Measurements from ENCODE around the gene SRSF5. TPM values are rescaled to one million over a fixed set of nuclear protein-coding genes. Genes with fewer than 3 reads are reported as not detected.

The SRSF5 gene
- total and polyA plus RNA-seq, 2 donors = 315 to 589 TPM

DNA sequence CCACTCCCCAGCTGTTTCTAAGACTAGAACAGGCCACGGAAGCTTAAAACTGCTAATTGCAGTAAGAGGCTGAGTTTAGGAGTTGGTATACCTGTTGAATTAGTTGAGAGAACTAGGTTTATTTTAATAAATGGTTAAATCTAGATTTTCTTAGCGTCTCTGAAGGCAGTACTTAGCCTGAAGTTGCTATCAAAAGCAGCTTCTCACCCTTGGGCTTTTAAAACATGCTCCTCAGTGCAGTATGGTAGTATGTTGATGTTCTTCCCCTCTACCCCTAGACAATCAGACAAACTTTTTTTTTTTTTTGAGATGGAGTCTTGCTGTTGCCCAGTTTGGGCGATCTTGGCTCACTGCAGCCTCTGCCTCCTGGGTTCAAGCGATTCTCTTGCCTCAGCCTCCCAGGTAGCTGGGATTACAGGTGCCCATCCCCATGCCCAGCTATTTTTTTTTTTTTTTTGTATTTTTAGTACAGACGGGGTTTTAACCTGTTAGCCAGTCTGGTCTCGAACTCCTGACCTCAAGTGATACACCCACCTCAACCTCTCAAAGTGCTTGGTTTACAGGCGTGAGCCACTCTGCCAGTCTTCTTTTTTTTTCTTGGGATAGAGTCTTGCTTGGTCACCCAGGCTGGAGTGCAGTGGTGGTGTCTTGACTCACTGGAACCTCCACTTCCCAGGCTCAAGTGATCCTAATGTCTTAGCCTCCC lies 6.8 kb downstream of the SRSF5 start:
- no peak for DNase-seq (ENCODE audit: low read depth in 6 of 9, low spot score in 9 of 9)
- Histone ChIP-seq H3K4me1 (ENCODE audit: control insufficient read depth in 2 of 2, insufficient read depth in 2 of 2, low read length in 2 of 2) (peaks cover 13 to 14% of the 10 kb centered on the region in 2 donors), H3K9me3 (ENCODE audit: control insufficient read depth in 2 of 2, insufficient read depth in 1 of 2, low read length in 1 of 2) (no peaks in the 10 kb centered on the region), H3K27me3 (ENCODE audit: control insufficient read depth in 2 of 2, insufficient read depth in 1 of 2, low read length in 1 of 2) (no peaks in the 10 kb centered on the region), H3K4me3 (ENCODE audit: low read length in 2 of 2) (no peak overlapping the region), H3K27ac (ENCODE audit: low read depth in 1 of 2, low read length in 1 of 2) (no peak overlapping the region), H3K36me3 (ENCODE audit: control insufficient read depth in 2 of 2, insufficient read depth in 2 of 2, low read length in 1 of 2) (peaks cover 63 to 92% of the 10 kb centered on the region in 2 donors)
- WGBS = 98% methylated on average over 7 of the region's 7 CpGs

DNA sequence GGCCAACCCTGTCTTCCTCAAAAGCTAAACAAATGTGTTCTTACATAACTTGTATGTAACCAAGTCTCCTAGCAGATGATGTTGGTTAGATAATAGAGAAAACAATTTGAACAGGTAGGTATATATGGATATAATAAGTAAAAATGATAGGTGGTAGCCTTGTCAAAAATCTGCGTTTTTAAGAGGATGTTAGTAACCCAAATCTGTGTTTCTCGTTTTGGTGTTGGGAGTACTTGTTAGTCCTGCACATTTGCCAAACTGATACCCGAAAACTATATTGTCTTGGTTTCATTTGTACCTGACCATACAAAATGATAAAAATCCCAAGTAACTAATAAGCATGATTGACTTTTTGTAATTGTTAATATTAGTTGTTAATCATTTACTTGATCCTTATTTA lies 8.1 kb downstream of the SRSF5 start:
- no peaks in the 10 kb centered on the region for H3K9me3 ChIP-seq (ENCODE audit: control insufficient read depth in 2 of 2, insufficient read depth in 1 of 2, low read length in 1 of 2)
- H3K27ac ChIP-seq (ENCODE audit: low read depth in 1 of 2, low read length in 1 of 2) = no peak overlapping the region
- peaks cover 5 to 10% of the 10 kb centered on the region in 2 donors for H3K4me1 ChIP-seq (ENCODE audit: control insufficient read depth in 2 of 2, insufficient read depth in 2 of 2, low read length in 2 of 2)
- no peaks in the 10 kb centered on the region for H3K27me3 ChIP-seq (ENCODE audit: control insufficient read depth in 2 of 2, insufficient read depth in 1 of 2, low read length in 1 of 2)
- 96% methylated on average over 3 of the region's 3 CpGs for WGBS
- peaks cover 57 to 90% of the 10 kb centered on the region in 2 donors for H3K36me3 ChIP-seq (ENCODE audit: control insufficient read depth in 2 of 2, insufficient read depth in 2 of 2, low read length in 1 of 2)
- H3K4me3 ChIP-seq (ENCODE audit: low read length in 2 of 2) = no peak overlapping the region
- DNase-seq (ENCODE audit: low read depth in 6 of 9, low spot score in 9 of 9) = no peak

DNA sequence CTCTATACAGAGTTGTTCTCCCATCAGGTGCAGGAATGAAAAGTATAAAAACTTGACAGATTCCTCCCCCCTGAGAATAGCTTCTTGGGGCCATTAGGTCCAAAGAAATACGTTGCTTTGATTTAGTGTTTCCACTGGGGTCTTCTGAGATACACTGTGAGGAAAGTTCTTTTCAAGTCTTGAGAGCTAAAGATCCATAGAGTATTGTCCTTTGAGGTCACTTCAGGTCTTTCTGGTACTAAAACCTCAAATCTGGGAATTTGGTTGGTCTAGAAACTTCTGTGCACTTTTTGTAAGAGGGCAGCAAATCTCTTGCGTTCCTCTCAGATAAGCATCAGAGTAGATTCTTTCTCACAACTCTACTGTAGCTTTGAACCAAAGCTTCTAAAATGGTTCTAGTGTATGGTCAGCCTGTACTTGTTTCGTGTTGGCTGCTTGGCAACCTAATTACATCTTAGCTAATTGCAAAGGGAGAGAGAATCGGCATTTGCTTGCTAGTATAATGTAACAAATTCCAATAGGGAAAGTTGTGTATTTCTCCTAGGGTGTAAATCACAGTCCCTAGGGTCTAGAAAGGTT lies 10.0 kb downstream of the SRSF5 start:
- H3K36me3 ChIP-seq (ENCODE audit: control insufficient read depth in 2 of 2, insufficient read depth in 2 of 2, low read length in 1 of 2) = peaks cover 43 to 86% of the 10 kb centered on the region in 2 donors
- H3K4me1 ChIP-seq (ENCODE audit: control insufficient read depth in 2 of 2, insufficient read depth in 2 of 2, low read length in 2 of 2) = peaks cover 5 to 8% of the 10 kb centered on the region in 2 donors
- H3K27ac ChIP-seq (ENCODE audit: low read depth in 1 of 2, low read length in 1 of 2) = no peak overlapping the region
- H3K4me3 ChIP-seq (ENCODE audit: low read length in 2 of 2) = no peak overlapping the region
- H3K27me3 ChIP-seq (ENCODE audit: control insufficient read depth in 2 of 2, insufficient read depth in 1 of 2, low read length in 1 of 2) = no peaks in the 10 kb centered on the region
- H3K9me3 ChIP-seq (ENCODE audit: control insufficient read depth in 2 of 2, insufficient read depth in 1 of 2, low read length in 1 of 2) = no peaks in the 10 kb centered on the region
- no peak for DNase-seq (ENCODE audit: low read depth in 6 of 9, low spot score in 9 of 9)
- 96% methylated on average over 4 of the region's 4 CpGs for WGBS

DNA sequence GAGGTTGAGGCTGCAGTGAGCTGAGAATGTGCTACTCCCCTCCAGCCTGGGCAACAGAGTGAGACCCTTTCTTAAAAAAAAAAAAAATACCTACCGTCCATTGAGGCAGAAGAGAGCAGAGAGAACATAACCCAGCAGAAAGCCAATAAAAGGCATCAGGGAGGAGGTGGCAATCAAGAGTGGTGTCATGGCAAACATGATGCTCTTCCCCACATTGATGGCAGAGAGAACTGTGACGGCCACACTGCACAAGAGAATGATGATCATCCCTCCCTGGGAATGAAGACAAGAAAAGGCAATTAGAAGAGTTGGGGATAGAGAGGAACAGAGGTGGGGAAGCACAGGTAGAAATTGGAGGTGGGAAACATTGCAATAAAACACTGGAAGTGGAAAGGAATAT lies 12.1 kb downstream of the SRSF5 start:
- H3K27ac ChIP-seq (ENCODE audit: low read depth in 1 of 2, low read length in 1 of 2) = no peak overlapping the region
- no peak for DNase-seq (ENCODE audit: low read depth in 6 of 9, low spot score in 9 of 9)
- H3K4me3 ChIP-seq (ENCODE audit: low read length in 2 of 2) = no peak overlapping the region
- WGBS = over 99% methylated on average over 2 of the region's 2 CpGs
- H3K36me3 ChIP-seq (ENCODE audit: control insufficient read depth in 2 of 2, insufficient read depth in 2 of 2, low read length in 1 of 2) = peaks cover 31 to 68% of the 10 kb centered on the region in 2 donors
- H3K9me3 ChIP-seq (ENCODE audit: control insufficient read depth in 2 of 2, insufficient read depth in 1 of 2, low read length in 1 of 2) = no peaks in the 10 kb centered on the region
- H3K4me1 ChIP-seq (ENCODE audit: control insufficient read depth in 2 of 2, insufficient read depth in 2 of 2, low read length in 2 of 2) = peaks cover 3 to 4% of the 10 kb centered on the region in 2 donors
- H3K27me3 ChIP-seq (ENCODE audit: control insufficient read depth in 2 of 2, insufficient read depth in 1 of 2, low read length in 1 of 2) = no peaks in the 10 kb centered on the region

DNA sequence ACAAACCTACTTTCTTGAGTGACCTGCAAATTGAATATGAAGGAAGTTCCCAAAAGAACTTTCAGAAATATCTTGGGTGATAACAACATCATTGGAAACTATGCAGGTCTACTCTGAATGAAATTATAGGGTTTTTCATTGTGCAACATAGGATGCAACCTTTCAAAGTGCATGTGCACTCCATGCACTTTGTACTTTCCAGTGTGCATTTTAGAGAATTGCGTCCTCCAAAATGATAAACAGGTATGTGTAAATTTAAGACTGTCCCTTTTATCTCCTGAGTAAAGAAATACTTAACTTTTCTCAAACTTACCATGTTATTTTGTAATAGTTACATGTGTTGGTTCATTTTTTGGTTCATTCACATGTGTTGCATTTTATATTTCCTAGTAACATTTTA lies 13.2 kb downstream of the SRSF5 start:
- WGBS = 100% methylated on average over 1 of the region's 1 CpG
- Histone ChIP-seq H3K4me3 (ENCODE audit: low read length in 2 of 2) (no peak overlapping the region), H3K4me1 (ENCODE audit: control insufficient read depth in 2 of 2, insufficient read depth in 2 of 2, low read length in 2 of 2) (peaks cover 3 to 4% of the 10 kb centered on the region in 2 donors), H3K36me3 (ENCODE audit: control insufficient read depth in 2 of 2, insufficient read depth in 2 of 2, low read length in 1 of 2) (peaks cover 23 to 60% of the 10 kb centered on the region in 2 donors), H3K27me3 (ENCODE audit: control insufficient read depth in 2 of 2, insufficient read depth in 1 of 2, low read length in 1 of 2) (no peaks in the 10 kb centered on the region), H3K9me3 (ENCODE audit: control insufficient read depth in 2 of 2, insufficient read depth in 1 of 2, low read length in 1 of 2) (no peaks in the 10 kb centered on the region), H3K27ac (ENCODE audit: low read depth in 1 of 2, low read length in 1 of 2) (no peak overlapping the region)
- DNase-seq (ENCODE audit: low read depth in 6 of 9, low spot score in 9 of 9) = no peak

DNA sequence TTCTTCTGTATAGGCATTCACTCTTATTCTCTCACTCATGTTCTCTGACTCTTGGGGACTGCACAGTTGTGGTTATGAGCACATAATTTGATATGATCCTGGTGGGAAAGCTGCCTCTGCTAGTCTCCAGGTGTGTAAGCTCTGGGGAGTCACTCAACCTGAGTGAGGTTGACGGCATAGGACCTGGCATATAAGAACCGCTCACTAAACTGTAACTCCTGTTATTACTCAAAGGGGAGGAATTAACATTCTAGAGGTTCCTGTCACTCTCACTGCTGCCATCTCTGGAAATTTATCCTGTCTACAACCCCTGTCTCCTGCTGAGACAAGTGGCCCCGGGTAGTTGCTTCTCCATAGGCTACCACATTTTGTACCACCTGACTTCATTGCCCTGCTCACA lies 14.0 kb downstream of the SRSF5 start:
- no peak overlapping the region for H3K4me3 ChIP-seq (ENCODE audit: low read length in 2 of 2)
- H3K36me3 ChIP-seq (ENCODE audit: control insufficient read depth in 2 of 2, insufficient read depth in 2 of 2, low read length in 1 of 2) = peaks cover 22 to 56% of the 10 kb centered on the region in 2 donors
- H3K9me3 ChIP-seq (ENCODE audit: control insufficient read depth in 2 of 2, insufficient read depth in 1 of 2, low read length in 1 of 2) = no peaks in the 10 kb centered on the region
- DNase-seq (ENCODE audit: low read depth in 6 of 9, low spot score in 9 of 9) = no peak
- H3K27me3 ChIP-seq (ENCODE audit: control insufficient read depth in 2 of 2, insufficient read depth in 1 of 2, low read length in 1 of 2) = no peaks in the 10 kb centered on the region
- H3K27ac ChIP-seq (ENCODE audit: low read depth in 1 of 2, low read length in 1 of 2) = no peak overlapping the region
- WGBS = 97% methylated on average over 3 of the region's 3 CpGs
- H3K4me1 ChIP-seq (ENCODE audit: control insufficient read depth in 2 of 2, insufficient read depth in 2 of 2, low read length in 2 of 2) = peaks cover under 1 to 2% of the 10 kb centered on the region in 2 donors

DNA sequence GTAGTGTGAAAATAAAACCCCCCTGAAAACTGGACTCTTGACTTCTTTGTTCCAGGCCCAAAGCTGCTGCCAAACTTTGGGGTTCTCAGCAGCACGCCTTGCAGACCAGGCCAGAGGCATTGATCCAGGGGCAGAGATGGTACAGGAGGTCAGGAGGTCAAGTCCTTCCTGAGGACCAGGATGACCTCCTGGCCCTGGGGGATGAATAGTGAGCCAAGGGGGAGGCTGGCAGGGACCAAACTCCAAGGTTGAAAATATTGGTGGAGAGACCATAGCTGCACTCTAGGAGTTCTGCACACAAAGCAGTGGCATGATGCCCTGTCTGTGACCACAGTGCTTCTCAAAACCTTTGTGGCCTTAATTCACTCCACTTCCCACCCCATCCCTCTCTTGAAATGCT lies 18.0 kb downstream of the SRSF5 start:
- no peak for DNase-seq (ENCODE audit: low read depth in 6 of 9, low spot score in 9 of 9)
- no peak overlapping the region for H3K4me3 ChIP-seq (ENCODE audit: low read length in 2 of 2)
- peaks cover 5 to 27% of the 10 kb centered on the region in 2 donors for H3K36me3 ChIP-seq (ENCODE audit: control insufficient read depth in 2 of 2, insufficient read depth in 2 of 2, low read length in 1 of 2)
- WGBS = 100% methylated on average over 1 of the region's 1 CpG
- no peak overlapping the region for H3K27ac ChIP-seq (ENCODE audit: low read depth in 1 of 2, low read length in 1 of 2)
- no peaks in the 10 kb centered on the region for H3K27me3 ChIP-seq (ENCODE audit: control insufficient read depth in 2 of 2, insufficient read depth in 1 of 2, low read length in 1 of 2)
- H3K4me1 ChIP-seq (ENCODE audit: control insufficient read depth in 2 of 2, insufficient read depth in 2 of 2, low read length in 2 of 2) = no peaks in the 10 kb centered on the region
- H3K9me3 ChIP-seq (ENCODE audit: control insufficient read depth in 2 of 2, insufficient read depth in 1 of 2, low read length in 1 of 2) = no peaks in the 10 kb centered on the region

DNA sequence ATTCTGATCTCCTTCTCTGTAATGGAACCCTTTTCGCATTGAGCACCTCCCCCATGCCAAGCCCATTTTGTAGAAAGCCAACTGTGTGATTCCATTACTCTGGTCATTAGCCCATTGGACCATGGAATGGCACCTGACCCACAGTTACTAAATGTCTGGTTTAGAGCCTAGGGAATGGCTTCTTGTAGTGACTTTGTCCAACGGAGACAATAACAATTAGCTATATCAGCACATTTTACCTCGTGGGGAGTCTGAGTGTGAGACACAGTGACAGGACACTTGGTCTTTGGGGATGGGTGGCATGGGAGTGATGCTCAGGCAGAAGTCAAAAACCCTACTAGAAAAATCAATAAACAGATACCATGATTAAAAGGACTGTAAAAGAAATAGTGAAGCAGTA lies 19.7 kb downstream of the SRSF5 start:
- 99% methylated on average over 3 of the region's 3 CpGs for WGBS
- DNase-seq (ENCODE audit: low read depth in 6 of 9, low spot score in 9 of 9) = no peak

DNA sequence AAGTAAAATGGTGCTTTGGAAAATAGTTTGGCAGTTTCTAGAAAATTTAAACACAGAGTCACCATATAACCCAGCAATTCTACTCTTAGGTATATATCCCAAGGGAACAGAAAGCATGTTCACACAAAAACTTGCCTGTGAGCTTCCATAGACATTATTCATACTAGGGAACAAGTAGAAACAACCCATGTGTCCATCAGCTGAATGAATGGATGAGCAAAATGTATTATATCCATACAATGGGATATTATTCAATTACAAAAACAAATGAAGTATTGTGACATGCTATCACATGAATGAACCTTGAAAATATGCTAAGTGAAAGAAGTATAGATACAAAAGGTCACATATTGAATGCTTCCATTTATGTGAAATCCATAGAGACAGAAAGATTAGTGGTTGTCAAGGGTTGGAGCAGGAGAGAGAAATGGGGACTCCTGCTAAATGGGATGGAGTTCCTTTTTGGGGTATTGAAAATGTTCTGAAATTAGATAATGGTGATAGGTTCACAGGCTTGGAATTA lies 22.2 kb downstream of the SRSF5 start:
- peaks cover 5 to 10% of the 10 kb centered on the region in 2 donors for H3K36me3 ChIP-seq (ENCODE audit: control insufficient read depth in 2 of 2, insufficient read depth in 2 of 2, low read length in 1 of 2)
- H3K27ac ChIP-seq (ENCODE audit: low read depth in 1 of 2, low read length in 1 of 2) = no peak overlapping the region
- H3K4me1 ChIP-seq (ENCODE audit: control insufficient read depth in 2 of 2, insufficient read depth in 2 of 2, low read length in 2 of 2) = no peaks in the 10 kb centered on the region
- no peak for DNase-seq (ENCODE audit: low read depth in 6 of 9, low spot score in 9 of 9)
- H3K9me3 ChIP-seq (ENCODE audit: control insufficient read depth in 2 of 2, insufficient read depth in 1 of 2, low read length in 1 of 2) = no peaks in the 10 kb centered on the region
- H3K4me3 ChIP-seq (ENCODE audit: low read length in 2 of 2) = no peak overlapping the region
- H3K27me3 ChIP-seq (ENCODE audit: control insufficient read depth in 2 of 2, insufficient read depth in 1 of 2, low read length in 1 of 2) = no peaks in the 10 kb centered on the region

More for the DNA sequence above, 19.7 kb downstream of the SRSF5 start:
- no peaks in the 10 kb centered on the region for H3K9me3 ChIP-seq (ENCODE audit: control insufficient read depth in 2 of 2, insufficient read depth in 1 of 2, low read length in 1 of 2)
- no peak overlapping the region for H3K27ac ChIP-seq (ENCODE audit: low read depth in 1 of 2, low read length in 1 of 2)
- H3K4me1 ChIP-seq (ENCODE audit: control insufficient read depth in 2 of 2, insufficient read depth in 2 of 2, low read length in 2 of 2) = no peaks in the 10 kb centered on the region
- no peaks in the 10 kb centered on the region for H3K27me3 ChIP-seq (ENCODE audit: control insufficient read depth in 2 of 2, insufficient read depth in 1 of 2, low read length in 1 of 2)
- no peak overlapping the region for H3K4me3 ChIP-seq (ENCODE audit: low read length in 2 of 2)
- H3K36me3 ChIP-seq (ENCODE audit: control insufficient read depth in 2 of 2, insufficient read depth in 2 of 2, low read length in 1 of 2) = peaks cover 5 to 14% of the 10 kb centered on the region in 2 donors
